DOHH2 (cell line): ENCODE data around the gene FGFBP3.

Experiments used
- EZH2phosphoT487 ChIP-seq: fragments of 200-600 bp; sonication (generic); IDR thresholded peaks from 2 replicates; pipeline ENCODE4 v1.6.1; 2017; ENCODE audit warnings: borderline replicate concordance, mild to moderate bottlenecking, antibody characterized with exemption, low read length, moderate library complexity, mixed read lengths
- TF ChIP-seq, protein P1 (sequence below): fragments of 200-600 bp; sonication (generic); IDR thresholded peaks from one replicate; pipeline ENCODE4 v1.5.1; 2014; ENCODE audit warnings: antibody characterized with exemption, mild to moderate bottlenecking, low read depth, low read length; ENCODE audit not compliant: poor library complexity, severe bottlenecking

- TF ChIP-seq, protein P1, sequence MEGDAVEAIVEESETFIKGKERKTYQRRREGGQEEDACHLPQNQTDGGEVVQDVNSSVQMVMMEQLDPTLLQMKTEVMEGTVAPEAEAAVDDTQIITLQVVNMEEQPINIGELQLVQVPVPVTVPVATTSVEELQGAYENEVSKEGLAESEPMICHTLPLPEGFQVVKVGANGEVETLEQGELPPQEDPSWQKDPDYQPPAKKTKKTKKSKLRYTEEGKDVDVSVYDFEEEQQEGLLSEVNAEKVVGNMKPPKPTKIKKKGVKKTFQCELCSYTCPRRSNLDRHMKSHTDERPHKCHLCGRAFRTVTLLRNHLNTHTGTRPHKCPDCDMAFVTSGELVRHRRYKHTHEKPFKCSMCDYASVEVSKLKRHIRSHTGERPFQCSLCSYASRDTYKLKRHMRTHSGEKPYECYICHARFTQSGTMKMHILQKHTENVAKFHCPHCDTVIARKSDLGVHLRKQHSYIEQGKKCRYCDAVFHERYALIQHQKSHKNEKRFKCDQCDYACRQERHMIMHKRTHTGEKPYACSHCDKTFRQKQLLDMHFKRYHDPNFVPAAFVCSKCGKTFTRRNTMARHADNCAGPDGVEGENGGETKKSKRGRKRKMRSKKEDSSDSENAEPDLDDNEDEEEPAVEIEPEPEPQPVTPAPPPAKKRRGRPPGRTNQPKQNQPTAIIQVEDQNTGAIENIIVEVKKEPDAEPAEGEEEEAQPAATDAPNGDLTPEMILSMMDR: no peak
- no peak for TF ChIP-seq EZH2phosphoT487
Measured at GRCh38 chr10:91884536-91884935, 24.8 kb downstream of the FGFBP3 start.
